Endothelial cell of umbilical vein (primary cell): ENCODE results near the gene AKAP6. TPM values are rescaled to one million over a fixed set of nuclear protein-coding genes. Genes with fewer than 3 reads are reported as not detected.

Source experiments
- BruUV-seq: library from RNA; stranded (reverse); fragments of 400-500 nt; replicated peaks from 2 replicates; lab custom pipeline; 2021; lab: Mats Ljungman, UMichigan
- CTCF ChIA-PET: fragments of 300-600, 350-600 bp; sonication (Branson Sonifier 250); formaldehyde crosslinking; loops from one replicate; lab custom pipeline; 2021; ENCODE audit warnings: antibody characterized with exemption, inconsistent platforms; lab: Charles Lee
- POLR2A ChIA-PET: fragments of 300-600, 350-600 bp; sonication (Branson Sonifier 250); formaldehyde crosslinking; loops from one replicate; lab custom pipeline; 2021; ENCODE audit warnings: antibody characterized with exemption, inconsistent platforms; lab: Charles Lee
- DNase-seq: peaks from one replicate; pipeline ENCODE4 v3.0.0-alpha.2; 2011; ENCODE audit warnings: low read depth, low spot score
- FAIRE-seq: peaks from 2 replicates; lab custom pipeline; 2011; peaks lifted over from hg19 to GRCh38; lab: Jason Lieb, UNC
- H2AFZ ChIP-seq: 2 replicates; pipeline ENCODE4 v1.6.0; 2012; ENCODE audit warnings: low read depth, low read length, control low read depth, inconsistent platforms
- H3K27ac ChIP-seq: 2 replicates; pipeline ENCODE4 v1.5.1; 2011; ENCODE audit warnings: low read depth, mild to moderate bottlenecking, control low read depth, low read length, moderate library complexity; ENCODE audit not compliant: insufficient read depth
- H3K27me3 ChIP-seq, 2 experiments: 2 replicates each; pipeline versions ENCODE4 v1.6.0 to v1.6.1; 2011; ENCODE audit warnings: low read length in 2 of 2, mixed read lengths in 1 of 2; ENCODE audit not compliant: control insufficient read depth in 2 of 2, insufficient read depth in 2 of 2
- H3K36me3 ChIP-seq, 2 experiments: 2 replicates in 1 of 2; 3 replicates in 1 of 2; pipeline ENCODE4 v1.5.1; 2011; ENCODE audit warnings: low read length in 2 of 2, mild to moderate bottlenecking in 1 of 2, moderate library complexity in 1 of 2; ENCODE audit not compliant: control insufficient read depth in 2 of 2, insufficient read depth in 2 of 2; ENCODE audit errors: extremely low read depth in 1 of 2
- H3K4me1 ChIP-seq: 3 replicates; pipeline ENCODE4 v1.5.1; 2011; ENCODE audit warnings: mild to moderate bottlenecking, low read length; ENCODE audit not compliant: control insufficient read depth, insufficient read depth; ENCODE audit errors: extremely low read depth
- H3K4me2 ChIP-seq: 2 replicates; pipeline ENCODE4 v1.6.1; 2011; ENCODE audit warnings: low read length, control low read depth, mixed read lengths; ENCODE audit not compliant: insufficient read depth
- H3K4me3 ChIP-seq, 3 experiments: fragments of 200-600 bp in 1 of 3; sonication (generic), shearing (Covaris generic) in 1 of 3; replicated peaks in 1 of 3; 2 replicates each; pipeline ENCODE4 v1.5.1; 2011 to 2016; ENCODE audit warnings: control low read depth in 3 of 3, low read length in 3 of 3, mild to moderate bottlenecking in 2 of 3, inconsistent platforms in 1 of 3, low read depth in 1 of 3, moderate library complexity in 1 of 3; ENCODE audit not compliant: insufficient read depth in 1 of 3
- H3K79me2 ChIP-seq: 2 replicates; pipeline ENCODE4 v1.6.0; 2012; ENCODE audit warnings: low read length, inconsistent platforms; ENCODE audit not compliant: control insufficient read depth, insufficient read depth
- H3K9ac ChIP-seq: replicated peaks from 2 replicates; pipeline ENCODE3; 2011; ENCODE audit warnings: low read length, control low read depth; ENCODE audit not compliant: insufficient read depth; ENCODE audit errors: extremely low read depth
- H3K9me1 ChIP-seq: replicated peaks from 3 replicates; pipeline ENCODE4 v1.6.0; 2011; ENCODE audit warnings: mild to moderate bottlenecking, low read length; ENCODE audit not compliant: control insufficient read depth, insufficient read depth; ENCODE audit errors: extremely low read depth
- H3K9me3 ChIP-seq: replicated peaks from 2 replicates; pipeline ENCODE4 v1.5.1; 2012; ENCODE audit warnings: low read length, inconsistent platforms; ENCODE audit not compliant: control insufficient read depth, insufficient read depth
- H4K20me1 ChIP-seq: replicated peaks from 2 replicates; pipeline ENCODE3; 2011; ENCODE audit warnings: mild to moderate bottlenecking, low read length; ENCODE audit not compliant: control insufficient read depth, insufficient read depth; ENCODE audit errors: extremely low read depth
- CTCF ChIP-seq, 2 donors: IDR thresholded peaks; 1 replicate in 1 of 2; 2 replicates in 1 of 2; pipeline ENCODE4 v1.5.1; 2011; ENCODE audit warnings: low read length in 2 of 2, mild to moderate bottlenecking in 2 of 2, moderate library complexity in 2 of 2, control low read depth in 1 of 2, inconsistent platforms in 1 of 2, low read depth in 1 of 2; ENCODE audit not compliant: insufficient read depth in 1 of 2; ENCODE audit errors: extremely low read depth in 1 of 2
- EZH2 ChIP-seq: IDR thresholded peaks from 2 replicates; pipeline ENCODE4 v1.6.1; 2012; ENCODE audit warnings: borderline replicate concordance, low read depth, mild to moderate bottlenecking, moderate library complexity, low read length, inconsistent platforms; ENCODE audit not compliant: severe bottlenecking
- FOS ChIP-seq: IDR thresholded peaks from 2 replicates; pipeline ENCODE4 v1.6.1; 2011; ENCODE audit warnings: mild to moderate bottlenecking, low read length, moderate library complexity, borderline replicate concordance; ENCODE audit not compliant: insufficient read depth
- GATA2 ChIP-seq: IDR thresholded peaks from 2 replicates; pipeline ENCODE4 v1.7.0; 2011; ENCODE audit warnings: low read depth, mild to moderate bottlenecking, moderate library complexity, mixed read lengths, low read length; ENCODE audit not compliant: insufficient read length, insufficient read depth
- JUN ChIP-seq: IDR thresholded peaks from 2 replicates; pipeline ENCODE4 v1.6.1; 2011; ENCODE audit warnings: borderline replicate concordance, low read depth; ENCODE audit not compliant: insufficient read length, insufficient read depth
- MAX ChIP-seq: IDR thresholded peaks from 2 replicates; pipeline ENCODE4 v1.6.1; 2011; ENCODE audit not compliant: insufficient read depth, insufficient read length
- MYC ChIP-seq: IDR thresholded peaks from one replicate; pipeline ENCODE4 v1.6.1; 2011; ENCODE audit warnings: mild to moderate bottlenecking, low read depth, low read length
- POLR2A ChIP-seq: IDR thresholded peaks from 2 replicates; pipeline ENCODE4 v1.6.1; 2012; ENCODE audit warnings: low read depth, mild to moderate bottlenecking, control low read depth, low read length
- POLR2AphosphoS5 ChIP-seq: IDR thresholded peaks from 2 replicates; pipeline ENCODE4 v1.6.1; 2012; ENCODE audit warnings: low read depth, mild to moderate bottlenecking, control low read depth, low read length, moderate library complexity; ENCODE audit not compliant: insufficient read depth
- dilution Hi-C: fragments of 300-500 bp; cut with MboI; formaldehyde crosslinking; loops from one replicate; pipeline ENCODE4 v1.15.0; 2019; ENCODE audit warnings: low sequenced_read_pairs; ENCODE audit not compliant: extremely low pct_ligation_motif_present
- intact Hi-C: fragments of 100-400 bp; cut with micrococcal nuclease; formaldehyde crosslinking; loops from one replicate; pipeline ENCODE4 v1.10.0; 2022
- polyA plus RNA-seq, 4 experiments: library from polyadenylated mRNA; depleted of rRNA in 3 of 4; stranded (reverse) in 3 of 4; unstranded in 1 of 4; fragments of >200 nt; gene quantifications; 2 replicates each; pipeline versions ENCODE4 v1.2.1 to v1.2.3, GENCODE V29; 2011 to 2012; ENCODE audit warnings: missing spikeins in 1 of 4
- total RNA-seq: library from RNA; stranded (reverse); gene quantifications from 2 replicates; pipeline ENCODE4 v1.2.3, GENCODE V29; 2021

Gene AKAP6
- total and polyA plus RNA-seq, 2 donors (not counting 3 experiments of a cell fraction or from before 2014, with no cell fraction given), result 0.03 to 0.49 TPM

- intact Hi-C loops, result no loop called here
- dilution Hi-C loops, result no loop called here
- ChIA-PET POLR2A (no interaction called here), CTCF (interaction anchor here (0.7 to 2.1 kb wide), 3 partner anchors 11 to 47 kb away, joined by 3 to 4 read pairs (median 3); no protein-coding TSS in a partner anchor)
- no peak for TF ChIP-seq EZH2
- no peak for TF ChIP-seq POLR2AphosphoS5
- no peak for TF ChIP-seq CTCF (IDR thresholded peaks at IDR 0.05; ENCODE audit: extremely low read depth in 1 of 2, insufficient read depth in 1 of 2, low read depth in 1 of 2, low read length in 2 of 2)
- no peak for TF ChIP-seq JUN
- no peak for TF ChIP-seq POLR2A
- no peak for TF ChIP-seq FOS
- no peak for TF ChIP-seq MYC
- no peak for TF ChIP-seq MAX
- no peak for TF ChIP-seq GATA2
- no peaks in the 10 kb centered on the region for H3K9me1 ChIP-seq
- no peaks in the 10 kb centered on the region for H3K9me3 ChIP-seq
- H2AFZ ChIP-seq, result no peak overlapping the region
- H4K20me1 ChIP-seq, result no peaks in the 10 kb centered on the region
- DNase-seq (no peak), FAIRE-seq (no peak)
- peaks cover 2 to 3% of the 10 kb centered on the region in 2 experiments for H3K27me3 ChIP-seq
- H3K4me1 ChIP-seq, result peaks cover 7% of the 10 kb centered on the region
- H3K4me2 ChIP-seq, result no peak overlapping the region
- H3K79me2 ChIP-seq, result no peaks in the 10 kb centered on the region
- H3K27ac ChIP-seq, result no peak overlapping the region
- H3K9ac ChIP-seq, result no peak overlapping the region
- no TSS peak for BruUV-seq
- no peaks in the 10 kb centered on the region for H3K36me3 ChIP-seq
- no peak overlapping the region for H3K4me3 ChIP-seq
Measured at GRCh38 chr14:32366986-32367385, 37.9 kb downstream of the AKAP6 start.
